Measurements from ENCODE around the gene RAB31. TPM values are rescaled to one million over a fixed set of nuclear protein-coding genes. Genes with fewer than 3 reads are reported as not detected.

Gene RAB31
- total and polyA plus RNA-seq, 2 of the 13 experiments (the other 11 are each of a cell fraction or from before 2014, with no cell fraction given): 1.1 to 1.7 TPM

DNA sequence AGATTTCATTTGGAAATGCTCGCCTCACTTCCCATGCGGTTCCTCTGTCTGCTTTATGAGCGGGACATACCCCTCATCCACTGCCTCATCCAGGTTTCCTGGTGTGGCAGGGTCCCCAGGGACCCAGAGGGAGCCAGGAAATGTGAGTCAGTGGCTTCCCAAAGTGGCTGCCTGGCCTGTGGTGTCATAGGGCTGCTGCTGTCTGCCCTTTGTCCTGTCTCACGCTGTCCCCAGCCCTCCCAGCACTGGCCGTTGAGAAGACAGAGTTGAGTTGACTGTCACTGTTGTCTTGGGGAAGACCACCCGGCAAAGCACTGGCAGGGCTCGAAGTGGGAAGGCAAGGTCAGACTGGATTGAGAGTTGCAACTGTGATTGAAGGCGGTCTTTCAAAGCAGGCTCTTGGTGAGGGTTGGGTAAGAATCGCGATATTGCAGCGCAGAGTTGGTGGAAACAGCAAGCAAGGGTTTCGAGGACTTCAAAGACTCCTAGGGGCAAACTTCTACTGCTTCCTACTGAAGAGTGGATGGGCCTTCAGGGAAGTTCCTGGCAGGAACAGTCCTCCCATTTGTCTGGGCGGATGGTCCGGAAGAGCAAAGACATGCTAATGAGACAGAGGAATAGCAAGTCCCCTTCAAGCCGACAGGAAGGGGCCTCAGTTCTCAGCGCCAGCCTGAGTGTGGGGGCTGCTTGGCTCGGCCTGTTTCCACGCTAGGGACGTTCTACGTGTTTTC is 33.9 kb downstream of the RAB31 start (continued):
- TF ChIP-seq, protein P1, sequence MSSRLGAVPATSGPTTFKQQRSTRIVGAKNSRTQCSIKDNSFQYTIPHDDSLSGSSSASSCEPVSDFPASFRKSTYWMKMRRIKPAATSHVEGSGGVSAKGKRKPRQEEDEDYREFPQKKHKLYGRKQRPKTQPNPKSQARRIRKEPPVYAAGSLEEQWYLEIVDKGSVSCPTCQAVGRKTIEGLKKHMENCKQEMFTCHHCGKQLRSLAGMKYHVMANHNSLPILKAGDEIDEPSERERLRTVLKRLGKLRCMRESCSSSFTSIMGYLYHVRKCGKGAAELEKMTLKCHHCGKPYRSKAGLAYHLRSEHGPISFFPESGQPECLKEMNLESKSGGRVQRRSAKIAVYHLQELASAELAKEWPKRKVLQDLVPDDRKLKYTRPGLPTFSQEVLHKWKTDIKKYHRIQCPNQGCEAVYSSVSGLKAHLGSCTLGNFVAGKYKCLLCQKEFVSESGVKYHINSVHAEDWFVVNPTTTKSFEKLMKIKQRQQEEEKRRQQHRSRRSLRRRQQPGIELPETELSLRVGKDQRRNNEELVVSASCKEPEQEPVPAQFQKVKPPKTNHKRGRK (CRISPR knock-in tag; IDR thresholded peaks at IDR 0.05): no peak
- TF ChIP-seq SAP130 (CRISPR knock-in tag; IDR thresholded peaks at IDR 0.05; ENCODE audit: low read depth) (peak; percentile 35), ZFP1 (CRISPR knock-in tag; IDR thresholded peaks at IDR 0.05) (no peak), IKZF4 (CRISPR knock-in tag; IDR thresholded peaks at IDR 0.05; ENCODE audit: borderline replicate concordance, low read depth, not compliant biosample characterization) (no peak), MLLT10 (CRISPR knock-in tag; IDR thresholded peaks at IDR 0.05) (no peak), ZNF224 (CRISPR knock-in tag; IDR thresholded peaks at IDR 0.05) (no peak), LBX2 (CRISPR knock-in tag; IDR thresholded peaks at IDR 0.05; ENCODE audit: borderline replicate concordance) (no peak), CREBL2 (CRISPR knock-in tag; IDR thresholded peaks at IDR 0.05; ENCODE audit: borderline replicate concordance) (no peak), PAF1 (CRISPR knock-in tag; IDR thresholded peaks at IDR 0.05) (no peak), HMGXB4 (CRISPR knock-in tag; IDR thresholded peaks at IDR 0.05; ENCODE audit: borderline replicate concordance in 1 of 2, low read depth in 1 of 2) (no peak), MLXIP (CRISPR knock-in tag; IDR thresholded peaks at IDR 0.05; ENCODE audit: borderline replicate concordance) (no peak), ELF1 (CRISPR knock-in tag; IDR thresholded peaks at IDR 0.05) (no peak; the same call in 1 of the 2 replicates), ZNF274 (CRISPR knock-in tag; IDR thresholded peaks at IDR 0.05) (no peak), CEBPB (IDR thresholded peaks at IDR 0.05; ENCODE audit: borderline replicate concordance, low read depth, low read length) (0 out of 2 replicates have a peak, but pooled peaks have one; percentile 24), RNF2 (conservative IDR thresholded peaks at IDR 0.05; ENCODE audit: low read depth) (no peak), ZNF44 (CRISPR knock-in tag; IDR thresholded peaks at IDR 0.05) (no peak), MYC (CRISPR knock-in tag; IDR thresholded peaks at IDR 0.05; ENCODE audit: borderline replicate concordance) (no peak)
- TF ChIP-seq, protein P2, sequence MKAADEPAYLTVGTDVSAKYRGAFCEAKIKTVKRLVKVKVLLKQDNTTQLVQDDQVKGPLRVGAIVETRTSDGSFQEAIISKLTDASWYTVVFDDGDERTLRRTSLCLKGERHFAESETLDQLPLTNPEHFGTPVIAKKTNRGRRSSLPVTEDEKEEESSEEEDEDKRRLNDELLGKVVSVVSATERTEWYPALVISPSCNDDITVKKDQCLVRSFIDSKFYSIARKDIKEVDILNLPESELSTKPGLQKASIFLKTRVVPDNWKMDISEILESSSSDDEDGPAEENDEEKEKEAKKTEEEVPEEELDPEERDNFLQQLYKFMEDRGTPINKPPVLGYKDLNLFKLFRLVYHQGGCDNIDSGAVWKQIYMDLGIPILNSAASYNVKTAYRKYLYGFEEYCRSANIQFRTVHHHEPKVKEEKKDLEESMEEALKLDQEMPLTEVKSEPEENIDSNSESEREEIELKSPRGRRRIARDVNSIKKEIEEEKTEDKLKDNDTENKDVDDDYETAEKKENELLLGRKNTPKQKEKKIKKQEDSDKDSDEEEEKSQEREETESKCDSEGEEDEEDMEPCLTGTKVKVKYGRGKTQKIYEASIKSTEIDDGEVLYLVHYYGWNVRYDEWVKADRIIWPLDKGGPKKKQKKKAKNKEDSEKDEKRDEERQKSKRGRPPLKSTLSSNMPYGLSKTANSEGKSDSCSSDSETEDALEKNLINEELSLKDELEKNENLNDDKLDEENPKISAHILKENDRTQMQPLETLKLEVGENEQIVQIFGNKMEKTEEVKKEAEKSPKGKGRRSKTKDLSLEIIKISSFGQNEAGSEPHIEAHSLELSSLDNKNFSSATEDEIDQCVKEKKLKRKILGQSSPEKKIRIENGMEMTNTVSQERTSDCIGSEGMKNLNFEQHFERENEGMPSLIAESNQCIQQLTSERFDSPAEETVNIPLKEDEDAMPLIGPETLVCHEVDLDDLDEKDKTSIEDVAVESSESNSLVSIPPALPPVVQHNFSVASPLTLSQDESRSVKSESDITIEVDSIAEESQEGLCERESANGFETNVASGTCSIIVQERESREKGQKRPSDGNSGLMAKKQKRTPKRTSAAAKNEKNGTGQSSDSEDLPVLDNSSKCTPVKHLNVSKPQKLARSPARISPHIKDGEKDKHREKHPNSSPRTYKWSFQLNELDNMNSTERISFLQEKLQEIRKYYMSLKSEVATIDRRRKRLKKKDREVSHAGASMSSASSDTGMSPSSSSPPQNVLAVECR (CRISPR knock-in tag; IDR thresholded peaks at IDR 0.05; ENCODE audit: borderline replicate concordance): no peak
